HG03280 (cell line): ENCODE results near the gene DNER.

Source experiments
- ATAC-seq: cut with Tn5 transposase; IDR thresholded peaks from one replicate; pipeline ENCODE4 v1.9.1; 2021; ENCODE audit warnings: mild to moderate bottlenecking, moderate library complexity; ENCODE audit not compliant: unreplicated experiment

The DNER gene

DNA sequence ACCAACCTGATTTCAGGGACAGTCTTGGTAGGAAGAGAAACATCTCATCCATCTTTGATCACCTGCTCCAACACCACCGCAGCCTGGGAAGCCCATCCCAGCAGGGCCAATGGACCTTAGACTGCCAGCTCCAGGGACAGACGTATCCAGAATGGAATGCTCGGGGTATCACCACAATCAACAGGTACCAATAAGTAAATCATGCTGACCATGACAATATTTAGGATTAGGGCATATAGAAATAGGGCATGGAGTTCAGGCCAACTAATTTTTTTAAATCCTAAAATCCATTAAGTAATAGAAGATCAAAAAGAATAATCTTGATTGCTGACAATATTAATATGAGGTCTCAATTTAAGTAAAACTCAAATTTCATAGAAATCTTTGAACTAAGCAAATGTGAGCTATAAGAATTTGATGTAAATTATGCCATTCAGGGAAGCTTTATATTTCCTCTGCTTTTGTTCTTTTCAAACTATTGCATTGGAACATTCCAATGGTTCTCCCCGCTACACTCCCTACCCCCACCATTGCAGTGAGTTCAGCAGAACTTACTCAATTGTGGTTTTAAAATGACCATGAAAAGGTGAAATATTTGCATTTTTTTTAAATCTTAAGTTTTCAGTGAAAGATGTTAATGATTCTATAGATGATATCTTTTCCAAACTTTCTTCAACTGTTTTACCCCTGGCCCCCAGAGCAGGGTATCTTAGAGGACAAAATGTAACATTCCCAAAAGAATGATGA lies 138.6 kb downstream of the DNER start:
- ATAC-seq, result no peak

DNA sequence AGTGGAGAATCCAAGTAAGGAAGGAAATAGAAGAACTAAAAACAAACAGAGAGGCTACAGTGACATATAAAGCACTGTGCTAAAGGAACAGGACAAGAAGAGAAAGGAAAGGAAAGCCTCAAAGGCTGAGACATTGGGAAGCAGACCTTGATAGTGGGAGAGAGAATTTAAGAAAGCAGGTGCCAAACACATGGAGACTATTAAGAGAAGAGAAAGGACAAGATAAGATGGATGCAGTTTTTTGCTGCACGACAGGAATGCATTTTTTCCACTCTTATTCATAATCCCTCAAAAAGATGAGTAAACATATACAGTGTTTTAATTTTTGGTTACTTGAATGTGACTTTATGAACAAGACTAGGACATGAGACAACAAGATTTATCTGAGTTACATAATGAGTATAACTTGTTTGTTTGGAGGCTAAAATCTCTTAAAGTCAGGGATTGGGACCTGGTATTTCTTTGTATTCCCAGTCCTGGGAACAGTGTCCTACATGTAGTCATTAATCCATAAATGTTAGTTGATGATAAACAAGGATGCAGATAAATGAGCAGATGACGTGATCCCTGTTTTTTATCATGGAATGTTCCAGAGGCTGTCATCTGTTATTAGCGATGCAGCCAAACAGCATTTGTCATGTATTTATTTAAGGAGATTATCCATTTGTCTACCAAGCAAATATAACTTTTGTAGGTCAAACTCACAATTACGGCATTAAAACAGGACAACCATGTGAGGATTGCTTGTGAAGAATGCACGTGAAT lies 141.7 kb downstream of the DNER start:
- no peak for ATAC-seq

DNA sequence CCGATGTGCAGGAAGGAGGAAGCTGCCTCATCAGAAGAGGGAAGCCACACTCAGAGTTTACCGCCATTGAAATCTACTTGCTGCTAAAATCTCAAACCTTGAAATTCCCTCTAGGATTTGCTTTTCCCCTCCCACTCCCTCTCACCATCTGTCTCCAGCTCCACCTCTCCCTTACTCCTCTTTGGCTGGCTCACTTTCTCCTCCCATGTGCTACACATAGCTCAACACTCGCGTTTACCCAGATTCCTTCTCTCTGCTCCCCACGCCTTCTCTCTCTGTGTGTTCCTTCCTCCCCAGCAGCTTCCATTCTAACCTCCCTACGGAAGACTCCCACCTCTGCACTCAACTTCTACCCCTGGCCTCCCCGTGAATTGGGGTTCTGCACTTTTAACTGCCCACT lies 143.1 kb downstream of the DNER start:
- ATAC-seq, result no peak

DNA sequence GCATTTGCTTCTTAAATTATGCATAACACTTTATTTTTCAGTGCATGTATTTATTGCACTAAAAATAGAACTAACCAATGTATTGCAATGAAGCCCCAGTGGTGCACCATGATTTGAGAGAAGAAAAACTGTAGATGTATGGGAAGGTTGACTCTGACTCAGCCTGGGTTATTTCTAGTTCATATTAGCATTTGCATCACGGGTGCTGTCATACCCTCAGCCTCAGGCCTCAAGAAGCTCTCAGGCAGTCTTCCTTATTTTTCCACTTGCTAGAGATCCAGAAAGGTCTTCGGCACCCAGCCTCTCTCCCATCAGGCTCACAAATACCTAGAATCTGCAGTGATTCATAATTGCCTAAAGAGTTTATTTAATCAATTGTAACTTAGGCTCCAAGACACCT lies 148.0 kb downstream of the DNER start:
- no peak for ATAC-seq

DNA sequence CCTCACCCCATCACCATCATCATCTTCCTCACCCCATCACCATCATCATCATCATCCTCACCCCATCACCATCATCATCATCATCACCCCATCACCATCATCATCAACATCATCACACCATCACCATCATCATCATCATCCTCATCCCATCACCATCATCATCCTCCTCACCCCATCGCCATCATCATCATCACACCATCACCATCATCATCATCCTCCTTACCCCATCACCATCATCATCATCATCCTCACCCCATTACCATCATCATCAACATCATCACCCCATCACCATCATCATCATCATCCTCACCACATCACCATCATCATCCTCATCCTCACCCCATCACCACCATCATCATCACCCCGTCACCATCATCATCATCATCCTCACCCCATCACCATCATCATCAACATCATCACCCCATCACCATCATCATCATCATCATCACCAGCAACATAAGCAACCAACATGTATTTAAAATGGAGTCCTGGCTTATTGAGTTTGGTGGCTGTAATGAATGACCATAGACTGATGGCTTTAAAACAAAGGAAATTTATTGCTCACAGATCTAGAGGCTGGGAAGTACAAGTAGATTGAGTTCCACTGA lies 150.0 kb downstream of the DNER start:
- no peak for ATAC-seq

DNA sequence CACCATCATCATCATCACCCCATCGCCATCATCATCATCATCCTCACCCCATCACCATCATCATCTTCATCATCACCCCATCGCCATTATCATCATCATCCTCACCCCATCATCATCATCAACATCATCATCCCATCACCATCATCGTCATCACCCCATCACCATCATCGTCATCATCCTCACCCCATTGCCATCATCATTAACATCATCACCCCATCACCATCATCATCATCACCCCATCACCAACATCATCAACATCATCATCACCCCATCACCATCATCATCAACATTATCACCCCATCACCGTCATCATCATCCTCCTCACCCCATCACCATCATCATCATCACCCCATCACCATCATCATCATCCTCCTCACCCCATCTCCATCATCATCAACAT lies 151.0 kb downstream of the DNER start:
- ATAC-seq, result no peak

DNA sequence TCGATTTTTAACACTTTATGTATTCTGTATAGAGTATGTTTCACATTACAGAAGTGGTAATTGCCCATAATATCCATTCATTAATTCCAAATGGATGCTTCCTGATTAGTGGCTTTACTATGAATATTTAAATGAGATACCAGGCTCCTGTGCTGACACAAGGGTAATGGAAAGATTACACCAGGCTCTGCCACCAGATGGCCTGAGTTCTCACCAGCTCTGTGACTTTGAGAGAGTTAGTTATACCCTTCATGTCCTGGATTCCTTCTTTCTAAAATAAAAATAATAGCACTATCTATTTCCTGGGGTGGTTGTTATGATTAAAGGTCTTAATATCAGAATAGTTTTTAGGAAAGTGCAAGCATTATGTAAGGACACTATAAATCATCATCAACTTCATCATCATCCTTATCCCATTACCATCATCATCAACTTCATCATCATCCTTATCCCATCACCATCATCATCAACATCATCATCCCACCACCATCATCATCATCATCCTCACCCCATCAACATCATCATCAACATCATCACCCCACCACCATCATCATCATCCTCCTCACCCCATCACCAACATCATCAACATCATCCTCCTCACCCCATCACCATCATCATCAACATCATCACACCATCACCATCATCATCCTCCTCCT lies 151.8 kb downstream of the DNER start:
- ATAC-seq, result no peak

DNA sequence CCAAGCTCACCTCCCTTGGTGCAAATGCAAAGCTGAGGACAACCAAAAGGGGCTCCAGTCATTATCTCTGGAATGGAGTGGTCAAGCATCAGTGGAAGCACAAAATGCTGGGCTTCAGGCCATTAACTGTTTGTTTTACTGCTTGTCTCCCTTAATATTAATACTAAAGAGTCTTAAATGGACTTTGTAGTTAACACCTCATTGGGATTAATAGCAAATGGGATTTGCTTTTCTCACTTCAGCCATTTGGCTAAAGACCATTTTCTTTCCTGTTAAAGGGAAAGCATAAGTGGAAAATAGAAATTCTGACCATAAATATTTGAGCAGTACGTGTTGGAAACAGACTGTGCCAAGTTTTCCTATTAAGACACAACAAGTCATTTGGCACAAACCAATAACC lies 154.4 kb downstream of the DNER start:
- ATAC-seq, result no peak

DNA sequence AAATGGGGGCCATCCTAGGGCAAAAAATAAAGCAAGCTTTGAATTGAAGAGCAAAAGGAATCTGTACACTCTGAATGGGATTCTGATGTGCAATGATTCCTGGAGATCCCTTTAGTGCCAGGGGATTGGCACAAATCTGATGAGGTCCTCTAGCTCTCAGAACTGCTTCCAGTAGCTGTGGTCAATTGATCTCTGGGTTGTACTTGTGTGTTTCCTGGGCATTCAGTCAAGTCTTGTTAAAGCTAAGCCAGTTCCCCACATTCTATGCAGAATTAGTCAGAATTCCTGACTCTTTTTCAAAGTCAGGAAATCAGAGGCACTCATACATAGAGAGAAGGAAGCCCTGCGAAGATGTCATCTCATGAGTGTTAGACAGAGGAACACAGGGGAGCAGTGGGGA lies 161.3 kb downstream of the DNER start:
- no peak for ATAC-seq

DNA sequence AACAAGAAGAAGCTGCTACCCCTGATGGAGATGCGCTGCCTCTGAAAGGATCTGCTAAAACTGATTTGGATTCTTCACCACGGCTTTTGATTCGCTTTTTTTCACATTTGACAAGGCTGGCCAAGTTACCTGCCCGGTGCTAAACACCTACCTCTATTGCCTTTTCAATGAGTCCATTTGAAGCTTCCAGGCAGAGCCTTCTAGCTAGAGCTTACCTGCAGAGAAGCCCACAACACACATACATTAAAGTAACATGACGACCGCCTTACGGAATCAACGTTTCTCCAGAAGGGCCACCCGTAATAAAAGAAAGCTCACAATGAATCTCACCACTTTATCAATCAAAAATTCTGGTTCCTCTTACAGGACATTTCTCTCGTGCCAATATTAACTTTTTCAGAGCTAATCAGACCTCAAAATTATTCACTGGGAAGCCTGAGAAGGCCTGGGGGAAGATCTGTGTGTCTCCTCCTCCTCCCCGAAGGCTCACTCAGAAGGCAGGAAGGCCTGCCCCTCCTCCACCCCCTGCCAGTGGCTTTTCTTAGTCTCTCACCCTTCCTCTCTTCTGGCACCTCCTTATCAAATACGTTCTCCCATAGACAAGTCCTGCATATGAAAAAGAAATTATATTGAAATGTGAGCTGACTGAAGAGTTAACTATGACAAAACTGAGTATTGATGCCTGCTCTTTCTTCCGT lies 171.0 kb downstream of the DNER start:
- ATAC-seq, result no peak

DNA sequence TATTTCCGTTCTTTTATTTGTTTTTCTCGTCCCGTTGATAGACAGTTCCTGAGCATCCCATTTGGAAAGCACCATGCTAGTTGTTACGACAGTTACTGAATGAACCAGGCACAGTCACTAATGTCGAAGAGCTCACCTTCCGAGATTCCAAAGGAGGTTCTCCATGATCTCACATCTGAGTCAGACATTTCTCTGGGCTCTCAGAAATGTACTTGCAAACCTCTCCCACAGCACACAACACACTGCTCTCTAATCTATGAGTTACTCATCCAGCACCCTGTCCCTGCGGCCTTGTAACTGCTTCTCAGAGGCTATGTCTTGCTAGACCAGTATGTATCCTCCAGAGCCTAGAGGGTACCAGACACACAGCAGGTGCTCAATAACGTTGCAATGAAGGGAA lies 174.7 kb downstream of the DNER start:
- ATAC-seq, result no peak

DNA sequence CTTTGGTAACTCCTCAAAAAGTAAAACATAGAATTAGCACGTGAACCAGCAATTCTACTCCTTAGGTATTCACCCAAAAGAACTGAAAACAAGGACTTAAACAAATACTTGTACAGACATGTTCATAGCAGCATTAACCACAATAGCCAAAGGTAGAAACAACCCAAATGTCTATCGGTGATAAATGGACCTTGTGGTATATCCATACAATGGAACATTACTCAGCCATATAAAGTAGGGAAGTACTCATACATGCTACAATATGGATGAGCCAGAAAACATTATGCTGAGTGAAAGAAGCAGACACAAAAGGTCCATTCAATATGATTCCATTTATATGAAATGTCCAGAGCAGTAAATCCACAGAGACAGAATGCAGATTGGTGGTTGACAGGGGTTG lies 182.8 kb downstream of the DNER start:
- ATAC-seq, result no peak

DNA sequence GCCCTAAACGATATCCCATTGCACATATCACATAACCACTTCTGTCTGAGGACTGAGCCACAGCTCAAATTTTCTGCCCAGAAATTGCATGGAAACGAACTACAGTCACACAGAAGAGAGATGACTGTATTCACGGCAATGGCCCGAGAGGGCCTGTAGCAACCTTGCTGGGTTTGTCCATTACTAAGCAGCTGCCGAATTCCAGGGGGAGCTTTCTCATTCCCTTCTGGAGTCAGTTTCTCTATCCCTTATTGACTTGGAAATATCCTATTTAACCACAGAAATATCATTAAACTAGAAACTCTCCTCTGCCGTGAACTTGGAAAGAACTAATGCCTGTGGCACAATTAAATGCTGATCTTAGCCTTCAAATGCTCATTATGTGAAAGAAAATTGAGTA lies 183.9 kb downstream of the DNER start:
- no peak for ATAC-seq

DNA sequence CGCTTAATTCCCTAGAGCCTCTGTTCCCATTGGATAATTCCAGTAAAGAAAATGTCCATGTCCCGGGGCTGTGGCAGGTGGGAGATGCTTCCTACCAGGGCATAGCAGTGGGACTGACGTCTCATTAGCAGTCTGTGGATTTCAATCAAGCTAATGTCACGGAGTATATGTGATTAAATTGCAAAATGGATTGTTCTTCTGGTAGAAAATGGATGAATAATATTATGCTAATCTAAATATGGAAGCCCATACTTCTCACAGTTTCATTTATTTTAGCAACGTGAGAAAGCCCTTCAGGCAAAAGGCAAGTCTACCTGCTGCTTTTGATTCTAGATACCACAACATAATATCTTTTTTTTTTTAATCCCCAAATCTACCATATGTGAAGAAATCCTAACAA lies 185.5 kb downstream of the DNER start:
- no peak for ATAC-seq

DNA sequence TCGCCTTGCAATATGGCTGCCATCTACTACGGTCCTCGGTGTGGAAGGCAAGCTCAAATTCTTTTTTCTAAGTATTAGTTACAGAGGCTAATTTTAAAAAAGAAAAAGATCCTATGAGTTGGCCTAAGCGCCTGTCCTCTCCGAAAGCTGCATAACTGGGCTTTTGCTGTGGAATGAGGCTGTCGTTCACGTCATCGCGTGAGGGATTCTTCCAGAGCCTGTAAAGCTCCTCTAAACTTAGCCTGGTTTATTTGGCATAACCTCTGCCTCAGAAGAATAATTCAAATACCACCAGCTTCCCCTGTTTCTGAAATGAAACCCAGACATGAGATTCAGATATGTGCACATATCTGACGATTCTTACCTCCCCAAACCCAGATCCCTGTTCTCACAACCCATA lies 187.4 kb downstream of the DNER start:
- no peak for ATAC-seq

DNA sequence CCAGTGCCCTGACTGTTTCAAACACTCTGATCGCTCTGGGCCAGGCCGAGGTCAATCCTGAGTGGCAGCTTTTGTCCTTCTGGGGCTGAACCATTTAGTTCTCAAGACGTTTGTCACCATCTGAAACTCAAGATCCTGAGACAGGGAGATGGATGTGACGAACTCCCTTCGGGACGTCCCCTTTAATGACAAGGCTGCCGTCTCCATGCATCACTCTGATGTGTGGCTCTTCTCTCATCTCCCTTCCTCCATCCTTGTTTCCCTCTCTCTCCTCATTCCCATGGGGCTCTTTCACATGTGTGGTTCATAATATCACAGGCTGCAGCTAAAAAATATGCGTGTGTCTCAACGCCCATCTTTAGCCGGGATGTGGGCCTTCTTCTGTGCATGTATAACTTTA lies 189.6 kb downstream of the DNER start:
- no peak for ATAC-seq

DNA sequence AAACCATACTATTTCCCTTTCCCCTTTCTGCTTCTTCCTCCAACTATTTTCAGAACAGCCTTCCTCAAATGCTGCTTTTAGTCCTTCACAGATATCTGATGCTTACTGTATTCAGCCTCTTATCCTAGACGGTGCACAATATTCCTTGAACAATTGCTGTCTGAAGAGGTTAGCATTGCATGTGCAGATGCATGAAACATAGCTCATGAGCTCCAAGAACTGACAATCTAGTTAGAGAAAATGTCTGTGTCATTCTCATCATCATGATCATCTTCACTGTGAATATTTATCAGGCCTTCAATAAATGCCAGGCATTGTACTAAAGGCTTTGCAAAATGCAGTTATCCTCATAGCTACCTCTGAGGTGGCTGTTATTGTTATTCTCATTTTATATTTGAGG lies 190.7 kb downstream of the DNER start:
- ATAC-seq, result no peak

DNA sequence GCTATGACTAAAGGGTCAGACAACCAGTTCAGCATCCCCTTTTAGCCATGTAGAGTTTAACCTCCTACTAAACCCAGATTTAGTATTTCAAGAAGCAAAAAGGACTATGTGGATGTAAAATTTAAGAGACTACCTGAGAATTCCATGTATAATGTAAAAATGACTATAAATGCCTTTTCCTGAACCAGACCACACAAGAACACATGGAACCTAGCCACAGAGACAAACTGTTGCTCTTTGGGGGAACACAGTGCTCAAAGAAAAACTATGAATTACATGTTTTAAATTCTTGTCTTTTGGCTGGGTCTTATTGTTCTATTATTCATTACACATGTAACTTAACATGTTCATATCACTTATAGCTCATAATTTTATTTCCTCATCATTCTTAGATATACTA lies 192.8 kb downstream of the DNER start:
- no peak for ATAC-seq

DNA sequence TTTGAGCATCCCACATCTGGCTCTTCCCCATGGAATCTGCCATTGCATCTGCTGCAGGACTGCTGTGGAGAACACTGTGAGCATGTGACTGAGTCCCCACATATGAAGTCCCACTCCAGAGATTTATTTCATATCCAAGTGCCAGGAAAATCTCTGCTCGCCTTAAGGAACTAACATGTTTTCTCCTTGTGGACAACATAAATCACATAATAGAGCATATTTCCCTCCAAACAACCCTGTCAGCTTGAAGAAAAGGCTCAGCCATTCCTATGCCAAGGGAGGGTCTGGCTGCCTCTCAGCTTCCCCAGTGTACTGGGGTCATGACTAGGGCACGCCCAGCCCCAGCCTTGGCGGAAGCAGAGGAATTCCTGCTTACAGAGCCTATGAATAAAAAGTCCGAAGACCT lies 193.7 kb downstream of the DNER start:
- no peak for ATAC-seq

DNA sequence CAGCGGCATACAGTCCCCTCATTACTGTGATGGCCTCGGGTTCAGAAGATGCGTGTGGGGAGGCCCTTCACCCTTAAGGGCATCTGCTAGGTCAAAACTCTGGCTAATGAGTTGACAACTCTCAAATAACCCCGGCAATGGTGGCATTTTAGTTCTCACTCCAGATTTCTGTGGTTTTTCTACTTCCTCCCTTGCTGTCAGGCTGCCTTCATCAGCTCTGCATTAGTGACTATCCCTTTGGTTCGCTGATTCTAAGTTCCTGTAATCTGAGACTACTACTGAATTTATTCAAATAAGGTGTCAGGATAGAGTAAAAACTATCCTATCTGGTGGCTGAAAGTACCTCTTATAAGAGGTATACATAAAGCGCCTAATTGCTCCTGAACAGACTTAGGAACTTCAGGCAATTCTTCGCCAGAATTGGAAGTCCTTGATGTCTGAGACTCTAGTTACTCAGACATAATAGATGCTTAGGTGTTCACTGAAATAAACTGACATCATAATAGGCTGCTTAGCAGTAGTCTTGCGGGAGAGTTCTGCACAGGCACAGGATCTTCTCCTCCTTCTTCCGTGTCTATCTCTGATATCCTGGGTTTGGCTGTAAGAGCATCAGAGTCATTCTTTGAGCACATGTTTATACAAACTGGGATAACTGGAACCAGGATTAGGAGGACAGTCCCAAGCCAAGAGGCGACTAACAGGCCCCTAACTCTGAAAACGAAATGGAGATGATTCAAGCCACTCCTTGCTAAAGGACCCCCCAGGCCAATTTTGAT lies 194.5 kb downstream of the DNER start:
- no peak for ATAC-seq
